Right lobe of liver (tissue), 6 donors: ENCODE data around the gene RRAS2. TPM values are rescaled to one million over a fixed set of nuclear protein-coding genes. Genes with fewer than 3 reads are reported as not detected.

Experiments
- ATAC-seq, 4 donors: fragments of 200-7000 bp; cut with Tn5 transposase; one replicate each; pipeline ENCODE4 v1.9.1; 2020; ENCODE audit warnings: mild to moderate bottlenecking in 4 of 4, moderate library complexity in 4 of 4
- DNase-seq, 3 donors: peaks; one replicate each; pipeline ENCODE4 v3.0.0-alpha.2; 2020
- H3K27ac ChIP-seq, 3 donors: fragments of 200-600 bp; one replicate each; pipeline ENCODE4 v1.8.0; 2022
- H3K27me3 ChIP-seq, 2 donors: fragments of 200-600 bp; one replicate each; pipeline ENCODE4 v1.8.0; 2022
- H3K36me3 ChIP-seq, 4 donors: fragments of 200-600 bp; sonication (generic) in 1 of 4; one replicate each; pipeline versions ENCODE4 v1.5.1 to v1.8.0; 2017 to 2022; ENCODE audit warnings: control low read depth in 1 of 4
- H3K4me1 ChIP-seq, 4 donors: fragments of 200-600 bp; sonication (generic) in 1 of 4; one replicate each; pipeline versions ENCODE4 v1.5.1 to v1.8.0; 2017 to 2022; ENCODE audit warnings: control low read depth in 1 of 4
- H3K4me3 ChIP-seq, 3 donors: fragments of 200-600 bp; one replicate each; pipeline ENCODE4 v1.8.0; 2022
- H3K9me3 ChIP-seq, 4 donors: fragments of 200-600 bp; sonication (generic) in 1 of 4; one replicate each; pipeline versions ENCODE4 v1.5.1 to v1.8.0; 2017 to 2022; ENCODE audit warnings: control low read depth in 1 of 4
- CTCF ChIP-seq, 4 donors: fragments of 200-600 bp in 3 of 4; fragments of 450-650 bp in 1 of 4; IDR thresholded peaks; one replicate each; pipeline versions ENCODE4 v1.5.1 to v1.8.0; 2016 to 2022; ENCODE audit warnings: antibody characterized with exemption in 4 of 4, mild to moderate bottlenecking in 2 of 4
- POLR2A ChIP-seq: fragments of 450-650 bp; IDR thresholded peaks from one replicate; pipeline ENCODE4 v1.6.1; 2017; ENCODE audit warnings: antibody characterized with exemption, mild to moderate bottlenecking
- WGBS: methylation state at CpG from one replicate; pipeline ENCODE4 v1.1.6; 2018; ENCODE audit warnings: low coverage, low lambda C conversion rate; ENCODE audit not compliant: insufficient coverage; ENCODE audit errors: missing lambda C conversion rate; 5-methylcytosine and 5-hydroxymethylcytosine counted together
- intact Hi-C, 2 donors: fragments of 100-400 bp; cut with DNase I; formaldehyde crosslinking; loops; one replicate each; pipeline versions ENCODE4 v1.11.2 to v1.14.1; 2022
- total RNA-seq, 6 experiments: library from RNA; depleted of rRNA in 2 of 6; stranded (reverse); fragments of >200 nt in 2 of 6; fragmentation: NEBNext Ultra II Directional in 3 of 6; extraction: Animal tissue kit (Norgen Biotek cat#: 25700) in 3 of 6; gene quantifications; one replicate each; pipeline versions ENCODE4 v1.1.0 to v1.2.4, GENCODE V29; 2016 to 2023
- donor health status: DM: no; HTN: yes; CAD: no.
- donor health status: DM: no; HTN: no; CAD: no.
- donor health status: DM: no; HTN: no; CAD: no.
- donor health status: DM: no; HTN: yes; CAD: no.
- donor health status: DM: no; HTN: yes; CAD: no.

RRAS2 gene
- total RNA-seq, 6 experiments from 2014 or later = 21.0 to 44.8 (median 31.1) TPM

- Histone ChIP-seq H3K4me1 (no peaks in the 10 kb centered on the region), H3K4me3 (no peak overlapping the region), H3K36me3 (no peaks in the 10 kb centered on the region), H3K9me3 (no peaks in the 10 kb centered on the region), H3K27ac (no peak overlapping the region), H3K27me3 (no peaks in the 10 kb centered on the region)
- WGBS = 72% methylated on average over 2 of the region's 2 CpGs
- DNase-seq (no peak), ATAC-seq (no peak)
- TF ChIP-seq CTCF (IDR thresholded peaks at IDR 0.05) (no peak), POLR2A (no peak)
- intact Hi-C loops = no loop called here
Observed at GRCh38 chr11:14340721-14341120, 18.3 kb downstream of the RRAS2 start.

GRCh38 chr11:14339356-14339755, 19.6 kb downstream of the RRAS2 start:
- Histone ChIP-seq H3K4me1 (no peaks in the 10 kb centered on the region), H3K27ac (no peak overlapping the region), H3K9me3 (no peaks in the 10 kb centered on the region), H3K4me3 (no peak overlapping the region), H3K27me3 (no peaks in the 10 kb centered on the region), H3K36me3 (no peaks in the 10 kb centered on the region)
- ATAC-seq (no peak), DNase-seq (no peak)
- intact Hi-C loops = no loop called here
- TF ChIP-seq POLR2A (no peak), CTCF (IDR thresholded peaks at IDR 0.05) (no peak)
- WGBS = 56% methylated on average over 1 of the region's 1 CpG

- H3K27me3 ChIP-seq = no peaks in the 10 kb centered on the region
- no peaks in the 10 kb centered on the region for H3K36me3 ChIP-seq
- ATAC-seq (peak in 1 of 4 donors; percentile 82), DNase-seq (no peak)
- intact Hi-C loops = no loop called here
- H3K4me3 ChIP-seq = no peak overlapping the region
- H3K27ac ChIP-seq = no peak overlapping the region
- TF ChIP-seq CTCF (IDR thresholded peaks at IDR 0.05) (no peak), POLR2A (no peak)
- 71% methylated on average over 2 of the region's 2 CpGs for WGBS
- no peaks in the 10 kb centered on the region for H3K4me1 ChIP-seq
- H3K9me3 ChIP-seq = no peaks in the 10 kb centered on the region
Observed at GRCh38 chr11:14336507-14337503, 22.2 kb downstream of the RRAS2 start.

- no peak for DNase-seq
Observed at GRCh38 chr11:14335712-14336111, 23.3 kb downstream of the RRAS2 start.

More at GRCh38 chr11:14335712-14336111, 23.3 kb downstream of the RRAS2 start:
- Histone ChIP-seq H3K27ac (no peak overlapping the region), H3K27me3 (no peaks in the 10 kb centered on the region), H3K36me3 (no peaks in the 10 kb centered on the region), H3K9me3 (no peaks in the 10 kb centered on the region), H3K4me3 (no peak overlapping the region), H3K4me1 (no peaks in the 10 kb centered on the region)
- ATAC-seq = no peak
- 100% methylated on average over 1 of the region's 1 CpG for WGBS
- intact Hi-C loops = no loop called here
- TF ChIP-seq CTCF (IDR thresholded peaks at IDR 0.05) (no peak), POLR2A (no peak)
